ENCODE measurements around the gene HOXA7.

HOXA7 gene

DNA sequence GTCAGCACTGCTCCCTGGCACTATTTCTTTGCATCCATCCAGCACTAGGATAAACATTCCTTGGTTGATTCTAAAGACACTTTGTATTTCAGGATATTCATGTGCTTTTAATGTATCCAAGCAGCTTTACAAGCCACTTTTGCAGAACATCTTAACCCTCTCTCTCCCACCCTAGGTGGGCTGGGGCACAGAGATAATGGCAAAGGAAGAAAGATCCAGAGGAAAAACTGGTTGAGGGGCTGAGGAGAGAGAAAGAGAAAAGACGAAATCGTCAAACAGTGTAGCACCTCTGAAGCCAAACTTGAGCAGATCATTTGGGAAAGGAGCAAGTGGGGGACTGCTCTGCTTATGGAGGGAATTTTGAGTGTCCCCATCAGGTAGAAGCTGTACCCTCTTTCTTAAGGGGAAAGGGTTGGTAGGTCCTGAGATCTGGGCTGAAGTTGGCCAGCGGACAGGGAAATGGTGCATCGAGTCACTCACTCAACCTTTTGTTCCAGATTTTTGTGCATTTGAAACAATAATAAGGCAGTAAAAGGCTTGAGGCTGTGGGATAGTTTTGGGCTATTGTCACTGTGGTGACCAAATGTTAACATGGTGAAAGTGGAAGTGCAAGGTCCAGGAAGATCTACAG, 47.6 kb upstream of the HOXA7 start:
- no peaks in the 10 kb centered on the region for H3K9me2 ChIP-seq (replicated peaks; ENCODE audit: control insufficient read depth, low read length)
- H3K27ac ChIP-seq (ENCODE audit: low read depth, low read length) = no peak overlapping the region
- H3K9me3 ChIP-seq (ENCODE audit: control insufficient read depth, insufficient read depth, low read length) = no peaks in the 10 kb centered on the region
- H4K20me1 ChIP-seq (ENCODE audit: control insufficient read depth, insufficient read depth, low read depth, low read length) = peaks cover 4% of the 10 kb centered on the region; the same call in 1 of the 2 replicates
- H3K4me1 ChIP-seq (ENCODE audit: control insufficient read depth, low read length) = peaks cover 15% of the 10 kb centered on the region
- TF ChIP-seq EZH2phosphoT487 (IDR thresholded peaks at IDR 0.05; ENCODE audit: borderline replicate concordance, low read length) = no peak
- TF ChIP-seq, protein P1, sequence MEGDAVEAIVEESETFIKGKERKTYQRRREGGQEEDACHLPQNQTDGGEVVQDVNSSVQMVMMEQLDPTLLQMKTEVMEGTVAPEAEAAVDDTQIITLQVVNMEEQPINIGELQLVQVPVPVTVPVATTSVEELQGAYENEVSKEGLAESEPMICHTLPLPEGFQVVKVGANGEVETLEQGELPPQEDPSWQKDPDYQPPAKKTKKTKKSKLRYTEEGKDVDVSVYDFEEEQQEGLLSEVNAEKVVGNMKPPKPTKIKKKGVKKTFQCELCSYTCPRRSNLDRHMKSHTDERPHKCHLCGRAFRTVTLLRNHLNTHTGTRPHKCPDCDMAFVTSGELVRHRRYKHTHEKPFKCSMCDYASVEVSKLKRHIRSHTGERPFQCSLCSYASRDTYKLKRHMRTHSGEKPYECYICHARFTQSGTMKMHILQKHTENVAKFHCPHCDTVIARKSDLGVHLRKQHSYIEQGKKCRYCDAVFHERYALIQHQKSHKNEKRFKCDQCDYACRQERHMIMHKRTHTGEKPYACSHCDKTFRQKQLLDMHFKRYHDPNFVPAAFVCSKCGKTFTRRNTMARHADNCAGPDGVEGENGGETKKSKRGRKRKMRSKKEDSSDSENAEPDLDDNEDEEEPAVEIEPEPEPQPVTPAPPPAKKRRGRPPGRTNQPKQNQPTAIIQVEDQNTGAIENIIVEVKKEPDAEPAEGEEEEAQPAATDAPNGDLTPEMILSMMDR (IDR thresholded peaks at IDR 0.05; ENCODE audit: low read depth, low read length, poor library complexity, severe bottlenecking) = no peak
- no peaks in the 10 kb centered on the region for H3F3A ChIP-seq (ENCODE audit: control insufficient read depth, insufficient read depth)
- H3K27me3 ChIP-seq (ENCODE audit: control insufficient read depth, low read length) = peaks cover 88% of the 10 kb centered on the region
- H3K79me2 ChIP-seq (ENCODE audit: control insufficient read depth, low read length) = no peaks in the 10 kb centered on the region
- no peaks in the 10 kb centered on the region for H3K36me3 ChIP-seq (ENCODE audit: control insufficient read depth, low read length)
- H3K4me3 ChIP-seq (ENCODE audit: low read length) = no peak overlapping the region
- H3K4me2 ChIP-seq (ENCODE audit: low read length) = no peak overlapping the region

DNA sequence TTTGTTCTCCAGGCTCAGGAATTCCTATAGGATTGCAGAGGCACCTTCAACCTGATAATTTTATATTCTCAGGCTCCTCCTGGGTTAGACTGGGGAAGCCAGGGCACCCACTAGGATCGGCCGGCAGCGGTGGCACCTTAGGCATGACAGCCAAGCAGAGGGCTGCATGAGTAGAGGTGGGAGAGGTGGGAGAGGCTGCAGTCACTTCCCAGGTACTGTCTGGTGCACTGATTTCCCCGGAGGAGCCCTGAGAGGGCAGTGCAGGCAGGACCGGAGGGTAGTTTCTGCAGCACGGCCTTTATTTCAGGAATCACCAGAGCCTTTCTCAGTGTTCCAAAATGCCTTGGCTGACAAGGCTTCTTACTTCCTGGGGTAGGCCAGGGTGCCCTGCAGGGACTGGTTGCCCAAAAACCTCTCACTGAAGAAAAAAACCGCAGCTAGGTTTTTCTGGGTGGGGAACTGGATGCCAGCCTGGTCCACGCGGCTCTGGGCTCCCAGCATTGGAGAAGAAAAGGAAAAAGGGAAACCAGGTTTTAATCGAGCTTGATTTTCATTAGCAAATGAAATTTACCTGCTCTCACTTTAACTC, 47.0 kb upstream of the HOXA7 start:
- Histone ChIP-seq H3K79me2 (ENCODE audit: control insufficient read depth, low read length) (no peaks in the 10 kb centered on the region), H3K4me1 (ENCODE audit: control insufficient read depth, low read length) (peaks cover 15% of the 10 kb centered on the region), H3F3A (ENCODE audit: control insufficient read depth, insufficient read depth) (no peaks in the 10 kb centered on the region)

DNA sequence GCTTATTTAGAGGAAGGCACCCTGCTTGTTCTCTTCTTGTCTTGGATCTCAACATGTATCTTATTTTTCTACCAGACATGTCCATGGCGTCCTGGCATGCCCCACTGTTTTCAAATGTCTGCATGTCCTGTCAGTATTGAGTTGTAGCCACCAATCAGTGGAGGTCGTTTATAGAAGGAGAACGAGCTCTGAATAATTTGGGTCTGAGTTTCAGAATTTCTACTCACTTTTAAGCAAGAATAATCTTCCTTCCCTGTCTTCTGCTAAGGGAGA, 46.3 kb upstream of the HOXA7 start:
- no peak overlapping the region for H3K4me3 ChIP-seq (ENCODE audit: low read length)
- peaks cover 88% of the 10 kb centered on the region for H3K27me3 ChIP-seq (ENCODE audit: control insufficient read depth, low read length)

More for the DNA sequence above, 47.0 kb upstream of the HOXA7 start:
- no peaks in the 10 kb centered on the region for H3K36me3 ChIP-seq (ENCODE audit: control insufficient read depth, low read length)
- TF ChIP-seq, protein P1 (IDR thresholded peaks at IDR 0.05; ENCODE audit: low read depth, low read length, poor library complexity, severe bottlenecking) = no peak
- TF ChIP-seq EZH2phosphoT487 (IDR thresholded peaks at IDR 0.05; ENCODE audit: borderline replicate concordance, low read length) = 0 out of 2 replicates have a peak, but pooled peaks have one; percentile 6
- H3K27me3 ChIP-seq (ENCODE audit: control insufficient read depth, low read length) = peaks cover 88% of the 10 kb centered on the region
- no peak overlapping the region for H3K27ac ChIP-seq (ENCODE audit: low read depth, low read length)
- H3K4me2 ChIP-seq (ENCODE audit: low read length) = no peak overlapping the region
- peaks cover 4% of the 10 kb centered on the region; the same call in 1 of the 2 replicates for H4K20me1 ChIP-seq (ENCODE audit: control insufficient read depth, insufficient read depth, low read depth, low read length)
- no peaks in the 10 kb centered on the region for H3K9me3 ChIP-seq (ENCODE audit: control insufficient read depth, insufficient read depth, low read length)
- H3K4me3 ChIP-seq (ENCODE audit: low read length) = no peak overlapping the region
- H3K9me2 ChIP-seq (replicated peaks; ENCODE audit: control insufficient read depth, low read length) = no peaks in the 10 kb centered on the region

More for the DNA sequence above, 46.3 kb upstream of the HOXA7 start:
- Histone ChIP-seq H3K27ac (ENCODE audit: low read depth, low read length) (no peak overlapping the region), H3K9me3 (ENCODE audit: control insufficient read depth, insufficient read depth, low read length) (no peaks in the 10 kb centered on the region), H3K79me2 (ENCODE audit: control insufficient read depth, low read length) (no peaks in the 10 kb centered on the region), H3F3A (ENCODE audit: control insufficient read depth, insufficient read depth) (no peaks in the 10 kb centered on the region), H4K20me1 (ENCODE audit: control insufficient read depth, insufficient read depth, low read depth, low read length) (peaks cover 4% of the 10 kb centered on the region; the same call in 1 of the 2 replicates), H3K4me1 (ENCODE audit: control insufficient read depth, low read length) (peaks cover 15% of the 10 kb centered on the region), H3K36me3 (ENCODE audit: control insufficient read depth, low read length) (no peaks in the 10 kb centered on the region), H3K4me2 (ENCODE audit: low read length) (no peak overlapping the region), H3K9me2 (replicated peaks; ENCODE audit: control insufficient read depth, low read length) (no peaks in the 10 kb centered on the region)
- TF ChIP-seq EZH2phosphoT487 (IDR thresholded peaks at IDR 0.05; ENCODE audit: borderline replicate concordance, low read length) = no peak
- TF ChIP-seq, protein P1 (IDR thresholded peaks at IDR 0.05; ENCODE audit: low read depth, low read length, poor library complexity, severe bottlenecking) = no peak
